Spinal cord (tissue), 10 donors: ENCODE data around the gene LYSMD4. TPM values are rescaled to one million over a fixed set of nuclear protein-coding genes. Genes with fewer than 3 reads are reported as not detected.

Source experiments
- DNase-seq, 6 donors: peaks; one replicate each; pipeline versions ENCODE4 v3.0.0 to v3.0.0-alpha.2; 2013 to 2015; ENCODE audit warnings: low spot score in 6 of 6, low read depth in 4 of 6
- H3K27ac ChIP-seq: one replicate; pipeline ENCODE4 v1.5.1; 2013; ENCODE audit warnings: low read depth, low read length, control low read depth
- H3K27me3 ChIP-seq: one replicate; pipeline ENCODE4 v1.6.1; 2013; ENCODE audit warnings: low read length; ENCODE audit not compliant: control insufficient read depth, insufficient read depth
- H3K36me3 ChIP-seq: one replicate; pipeline ENCODE4 v1.6.1; 2013; ENCODE audit warnings: low read length; ENCODE audit not compliant: control insufficient read depth, insufficient read depth
- H3K4me1 ChIP-seq: one replicate; pipeline ENCODE4 v1.6.1; 2013; ENCODE audit warnings: low read length; ENCODE audit not compliant: control insufficient read depth, insufficient read depth
- H3K4me3 ChIP-seq: one replicate; pipeline ENCODE4 v1.5.1; 2013; ENCODE audit warnings: low read depth, low read length, control low read depth
- H3K9me3 ChIP-seq: one replicate; pipeline ENCODE4 v1.6.1; 2013; ENCODE audit warnings: low read length; ENCODE audit not compliant: control insufficient read depth, insufficient read depth
- WGBS: methylation state at CpG from one replicate; pipeline ENCODE4 v1.1.5; 2013; ENCODE audit warnings: missing lambda C conversion rate; ENCODE audit not compliant: insufficient coverage; 5-methylcytosine and 5-hydroxymethylcytosine counted together
- polyA plus RNA-seq, 2 donors: library from polyadenylated mRNA; unstranded; fragments of 120-200 nt; gene quantifications; one replicate each; pipeline ENCODE4 v1.2.1, GENCODE V29; 2013; ENCODE audit not compliant: insufficient read length in 2 of 2
- total RNA-seq, 2 donors: library from RNA; depleted of rRNA in 1 of 2; stranded (reverse); fragments of 120-200 nt in 1 of 2; fragments of >200 nt in 1 of 2; gene quantifications; one replicate each; pipeline versions ENCODE4 v1.2.3 to v1.2.4, GENCODE V29; 2013 to 2014
- donor health status: healthy.

The LYSMD4 gene
- total and polyA plus RNA-seq, 4 donors: 15.3 to 21.4 (median 18.5) TPM

GRCh38 chr15:99711625-99712024 lies 21.6 kb downstream of the LYSMD4 start:
- peaks cover 5% of the 10 kb centered on the region for H3K4me1 ChIP-seq
- H3K4me3 ChIP-seq: no peak overlapping the region
- no peak overlapping the region for H3K27ac ChIP-seq
- H3K27me3 ChIP-seq: no peaks in the 10 kb centered on the region
- 79% methylated on average over 5 of the region's 5 CpGs for WGBS
- no peaks in the 10 kb centered on the region for H3K9me3 ChIP-seq
- DNase-seq: no peak
- peaks cover 37% of the 10 kb centered on the region for H3K36me3 ChIP-seq

GRCh38 chr15:99709243-99709986 lies 23.8 kb downstream of the LYSMD4 start:
- no peaks in the 10 kb centered on the region for H3K4me1 ChIP-seq
- 87% methylated on average over 14 of the region's 16 CpGs for WGBS
- H3K36me3 ChIP-seq: peaks cover 33% of the 10 kb centered on the region
- H3K9me3 ChIP-seq: no peaks in the 10 kb centered on the region
- H3K27me3 ChIP-seq: no peaks in the 10 kb centered on the region
- no peak for DNase-seq
- no peak overlapping the region for H3K4me3 ChIP-seq
- no peak overlapping the region for H3K27ac ChIP-seq

- DNase-seq: peak in 1 of 6 donors; percentile 26
- Histone ChIP-seq H3K27me3 (no peaks in the 10 kb centered on the region), H3K27ac (no peak overlapping the region), H3K36me3 (peaks cover 33% of the 10 kb centered on the region), H3K4me3 (no peak overlapping the region), H3K4me1 (no peaks in the 10 kb centered on the region), H3K9me3 (no peaks in the 10 kb centered on the region)
- 73% methylated on average over 7 of the region's 7 CpGs for WGBS
Observed at GRCh38 chr15:99708563-99708962, 24.7 kb downstream of the LYSMD4 start.

- Histone ChIP-seq H3K27me3 (no peaks in the 10 kb centered on the region), H3K36me3 (peaks cover 33% of the 10 kb centered on the region), H3K4me1 (no peaks in the 10 kb centered on the region), H3K4me3 (no peak overlapping the region), H3K9me3 (no peaks in the 10 kb centered on the region), H3K27ac (no peak overlapping the region)
- no peak for DNase-seq
- WGBS: 64% methylated on average over 5 of the region's 11 CpGs
Observed at GRCh38 chr15:99707473-99708270, 25.6 kb downstream of the LYSMD4 start.

- 100% methylated on average over 3 of the region's 10 CpGs for WGBS
- no peaks in the 10 kb centered on the region for H3K9me3 ChIP-seq
- DNase-seq: no peak
- peaks cover 26% of the 10 kb centered on the region for H3K36me3 ChIP-seq
- H3K27ac ChIP-seq: no peak overlapping the region
- H3K4me1 ChIP-seq: no peaks in the 10 kb centered on the region
- no peaks in the 10 kb centered on the region for H3K27me3 ChIP-seq
- H3K4me3 ChIP-seq: no peak overlapping the region
Observed at GRCh38 chr15:99706557-99707303, 26.5 kb downstream of the LYSMD4 start.

GRCh38 chr15:99704444-99704838 lies 28.8 kb downstream of the LYSMD4 start:
- peak; percentile 65 to 96 (median 78) for DNase-seq
- Histone ChIP-seq H3K9me3 (no peaks in the 10 kb centered on the region), H3K4me1 (no peaks in the 10 kb centered on the region), H3K36me3 (peaks cover 9% of the 10 kb centered on the region), H3K27ac (no peak overlapping the region), H3K4me3 (no peak overlapping the region), H3K27me3 (no peaks in the 10 kb centered on the region)
- no CpG with 5 or more reads among the region's 3 CpGs for WGBS

- H3K4me3 ChIP-seq: no peak overlapping the region
- H3K36me3 ChIP-seq: peaks cover 4% of the 10 kb centered on the region
- no peaks in the 10 kb centered on the region for H3K9me3 ChIP-seq
- peak overlapping the region; percentile 74 for H3K27ac ChIP-seq
- no peaks in the 10 kb centered on the region for H3K4me1 ChIP-seq
- DNase-seq: peak in 1 of 6 donors; percentile 58
- no peaks in the 10 kb centered on the region for H3K27me3 ChIP-seq
- 0% methylated on average over 1 of the region's 7 CpGs for WGBS
Observed at GRCh38 chr15:99703603-99704443, 29.4 kb downstream of the LYSMD4 start.

GRCh38 chr15:99702895-99703602 lies 30.2 kb downstream of the LYSMD4 start:
- no peaks in the 10 kb centered on the region for H3K36me3 ChIP-seq
- no peak for DNase-seq
- H3K27ac ChIP-seq: peak overlapping the region; percentile 74
- no peaks in the 10 kb centered on the region for H3K4me1 ChIP-seq
- WGBS: no CpG with 5 or more reads among the region's 4 CpGs
- no peak overlapping the region for H3K4me3 ChIP-seq
- H3K27me3 ChIP-seq: no peaks in the 10 kb centered on the region
- H3K9me3 ChIP-seq: no peaks in the 10 kb centered on the region
